Right cardiac atrium (tissue), 5 donors: ENCODE results near the gene LAMB3. TPM values are rescaled to one million over a fixed set of nuclear protein-coding genes. Genes with fewer than 3 reads are reported as not detected.
A peak's percentile ranks its signal among the peaks of the same experiment; 100 is the strongest.

ENCODE experiments used
- ATAC-seq, 2 donors: fragments of 200-7000 bp; cut with Tn5 transposase; one replicate each; pipeline versions ENCODE4 v1.8.0 to v1.9.1; 2020; ENCODE audit warnings: moderate library complexity in 2 of 2, mild to moderate bottlenecking in 1 of 2
- DNase-seq, 3 donors: peaks; one replicate each; pipeline ENCODE4 v3.0.0-alpha.2; 2020
- H3K27ac ChIP-seq: one replicate; pipeline ENCODE4 v1.5.1; 2013; ENCODE audit warnings: mild to moderate bottlenecking, low read length, control low read depth, moderate library complexity
- H3K27me3 ChIP-seq: one replicate; pipeline ENCODE4 v1.6.1; 2013; ENCODE audit not compliant: control insufficient read depth, insufficient read depth
- H3K4me1 ChIP-seq: one replicate; pipeline ENCODE4 v1.6.1; 2013; ENCODE audit warnings: low read length; ENCODE audit not compliant: control insufficient read depth, insufficient read depth
- H3K4me3 ChIP-seq: one replicate; pipeline ENCODE4 v1.5.1; 2013; ENCODE audit warnings: low read length, control low read depth
- H3K9me3 ChIP-seq: one replicate; pipeline ENCODE4 v1.6.1; 2013; ENCODE audit warnings: low read length; ENCODE audit not compliant: control insufficient read depth
- WGBS: extraction: QIAGEN DNeasy Blood & Tissue Kit; methylation state at CpG from one replicate; pipeline ENCODE4 v1.1.7; 2013; 5-methylcytosine and 5-hydroxymethylcytosine counted together
- intact Hi-C, 4 donors: fragments of 100-400 bp; cut with DNase I; formaldehyde crosslinking; loops; one replicate each; pipeline versions ENCODE4 v1.11.0 to v1.14.0; 2022 to 2023
- polyA plus RNA-seq: library from polyadenylated mRNA; stranded (reverse); fragments of 200-250 nt; gene quantifications from one replicate; pipeline ENCODE4 v1.2.3, GENCODE V29; 2013
- total RNA-seq, 4 donors: library from RNA; stranded (reverse); fragmentation: NEBNext Ultra II Directional; extraction: Animal tissue kit (Norgen Biotek cat#: 25700); gene quantifications; one replicate each; pipeline ENCODE4 v1.2.1, GENCODE V29; 2021
- donor health status: healthy with polysubstance abuse.
- donor health status: DM: no; HTN: yes; CAD: no.
- donor health status: DM: no; HTN: no; CAD: no.
- donor health status: DM: no; HTN: yes; CAD: no; lungs with severe emphysema.
- donor health status: DM: yes; HTN: yes; CAD: no.

Gene LAMB3
- total and polyA plus RNA-seq, 5 donors, result 3.0 to 13.7 (median 9.3) TPM

DNA sequence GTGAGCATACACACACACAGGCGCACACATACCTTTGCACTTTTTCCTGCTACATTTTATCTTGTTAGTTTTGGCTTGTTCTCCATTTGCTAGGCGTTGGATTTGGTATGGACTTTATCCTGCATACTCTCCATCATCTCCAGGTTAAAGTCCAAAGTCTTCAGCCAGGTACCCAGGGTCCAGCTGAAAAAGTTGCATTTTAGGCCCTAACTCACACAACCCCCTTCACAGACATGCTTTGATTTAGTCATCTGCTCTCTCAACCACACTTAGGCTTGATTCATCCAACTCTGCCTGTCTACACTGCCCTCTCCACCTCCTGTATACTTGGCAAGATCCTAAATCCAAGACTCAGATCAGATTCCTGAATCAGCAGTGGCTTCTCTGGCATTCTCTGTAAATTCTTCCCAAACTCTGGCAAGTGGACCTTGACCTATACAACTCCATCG lies 10.7 kb upstream of the LAMB3 start:
- no peak for ATAC-seq

GRCh38 chr1:209661071-209661470 lies 8.8 kb upstream of the LAMB3 start:
- Histone ChIP-seq H3K4me1 (no peaks in the 10 kb centered on the region), H3K4me3 (no peak overlapping the region), H3K27ac (no peak overlapping the region), H3K27me3 (no peaks in the 10 kb centered on the region), H3K9me3 (no peaks in the 10 kb centered on the region)
- DNase-seq (no peak), ATAC-seq (no peak)
- 79% methylated on average over 1 of the region's 1 CpG for WGBS
- intact Hi-C loops, result no loop called here

More for the DNA sequence above, 10.7 kb upstream of the LAMB3 start:
- H3K4me1 ChIP-seq, result no peaks in the 10 kb centered on the region
- H3K9me3 ChIP-seq, result no peaks in the 10 kb centered on the region
- no peak overlapping the region for H3K27ac ChIP-seq
- DNase-seq, result no peak
- H3K4me3 ChIP-seq, result no peak overlapping the region
- WGBS, result 92% methylated on average over 3 of the region's 3 CpGs
- intact Hi-C loops, result no loop called here
- H3K27me3 ChIP-seq, result no peaks in the 10 kb centered on the region

GRCh38 chr1:209659909-209660308 lies 7.7 kb upstream of the LAMB3 start:
- no peaks in the 10 kb centered on the region for H3K9me3 ChIP-seq
- ATAC-seq, result peak in 1 of 2 donors; percentile 22
- WGBS, result 52% methylated on average over 5 of the region's 5 CpGs

DNA sequence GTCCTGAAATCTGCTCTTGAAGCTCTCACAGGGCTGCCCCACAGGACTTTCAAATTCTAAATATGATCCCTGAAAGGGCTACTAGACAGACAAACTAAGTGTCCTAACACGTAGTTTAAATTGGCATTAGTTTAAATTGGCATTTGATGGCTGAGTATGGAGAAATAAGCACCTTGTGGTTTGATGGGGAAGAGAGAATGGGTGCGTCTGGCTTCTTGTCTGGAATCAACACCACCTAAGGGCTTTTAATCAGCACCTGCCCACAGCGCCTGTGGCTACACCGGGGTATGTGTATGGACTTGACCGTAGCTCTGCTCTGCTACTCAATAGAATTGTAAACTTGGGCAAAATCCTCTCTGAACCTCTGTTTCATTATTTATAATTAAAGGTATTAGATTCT lies 5.7 kb upstream of the LAMB3 start:
- H3K9me3 ChIP-seq, result no peaks in the 10 kb centered on the region
- H3K27me3 ChIP-seq, result no peaks in the 10 kb centered on the region
- DNase-seq, result no peak
- no peak overlapping the region for H3K27ac ChIP-seq
- intact Hi-C loops, result no loop called here
- H3K4me1 ChIP-seq, result peaks cover 4% of the 10 kb centered on the region
- ATAC-seq, result no peak
- 96% methylated on average over 5 of the region's 5 CpGs for WGBS
- no peak overlapping the region for H3K4me3 ChIP-seq

More at GRCh38 chr1:209659909-209660308, 7.7 kb upstream of the LAMB3 start:
- Histone ChIP-seq H3K4me3 (no peak overlapping the region), H3K27me3 (no peaks in the 10 kb centered on the region), H3K27ac (no peak overlapping the region), H3K4me1 (no peaks in the 10 kb centered on the region)
- intact Hi-C loops, result no loop called here
- no peak for DNase-seq

- H3K9me3 ChIP-seq, result no peaks in the 10 kb centered on the region
- H3K27me3 ChIP-seq, result no peaks in the 10 kb centered on the region
- WGBS, result 79% methylated on average over 9 of the region's 9 CpGs
- intact Hi-C loops, result no loop called here
- no peak overlapping the region for H3K4me3 ChIP-seq
- peaks cover 5% of the 10 kb centered on the region for H3K4me1 ChIP-seq
- ATAC-seq (no peak), DNase-seq (peak in 1 of 3 donors; percentile 51)
- no peak overlapping the region for H3K27ac ChIP-seq
Measured at GRCh38 chr1:209657140-209657879, 5.1 kb upstream of the LAMB3 start.

GRCh38 chr1:209655411-209656231 lies 3.4 kb upstream of the LAMB3 start:
- 89% methylated on average over 9 of the region's 9 CpGs for WGBS
- Histone ChIP-seq H3K4me1 (peaks cover 15% of the 10 kb centered on the region), H3K27me3 (no peaks in the 10 kb centered on the region), H3K4me3 (no peak overlapping the region), H3K27ac (no peak overlapping the region), H3K9me3 (no peaks in the 10 kb centered on the region)
- intact Hi-C loops, result no loop called here
- ATAC-seq (no peak), DNase-seq (no peak)

DNA sequence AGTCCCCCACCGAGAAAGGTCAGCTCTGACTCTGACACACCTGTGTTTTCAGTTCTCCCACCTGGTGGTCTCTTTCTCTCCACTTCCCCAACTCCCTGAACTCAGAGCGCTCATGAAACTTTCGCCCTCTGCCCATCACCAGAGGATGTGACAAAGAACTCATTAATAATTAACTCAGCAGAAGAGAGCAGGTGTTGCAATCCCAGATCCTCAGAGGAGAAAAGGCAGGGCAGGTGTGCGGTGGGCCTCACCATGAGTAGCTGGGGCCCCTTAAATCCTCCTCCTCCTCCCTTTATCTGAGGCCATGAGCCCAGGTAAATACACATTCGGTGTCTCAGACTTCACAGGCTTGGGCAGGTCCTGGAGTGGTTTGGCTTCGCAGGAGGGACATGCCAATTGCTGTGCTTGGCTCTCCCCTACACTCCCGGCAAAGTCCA lies 1.7 kb upstream of the LAMB3 start:
- 96% methylated on average over 7 of the region's 7 CpGs for WGBS
- intact Hi-C loops, result no loop called here

GRCh38 chr1:209652873-209653401 lies 712 bp upstream of the LAMB3 start:
- peaks cover 18% of the 10 kb centered on the region for H3K4me1 ChIP-seq
- WGBS, result 58% methylated on average over 3 of the region's 3 CpGs
- no peaks in the 10 kb centered on the region for H3K27me3 ChIP-seq
- H3K9me3 ChIP-seq, result no peaks in the 10 kb centered on the region
- DNase-seq (peak; percentile 84 to 93 (median 90)), ATAC-seq (peak; percentile 10 to 17)
- intact Hi-C loops, result no loop called here
- no peak overlapping the region for H3K4me3 ChIP-seq
- H3K27ac ChIP-seq, result peak overlapping the region; percentile 7

More for the DNA sequence above, 1.7 kb upstream of the LAMB3 start:
- Histone ChIP-seq H3K9me3 (no peaks in the 10 kb centered on the region), H3K27me3 (no peaks in the 10 kb centered on the region), H3K27ac (no peak overlapping the region), H3K4me3 (no peak overlapping the region), H3K4me1 (peaks cover 18% of the 10 kb centered on the region)
- ATAC-seq (no peak), DNase-seq (no peak)

- 38% methylated on average over 5 of the region's 5 CpGs for WGBS
Measured at GRCh38 chr1:209651138-209651587, 1.1 kb downstream of the LAMB3 start.

DNA sequence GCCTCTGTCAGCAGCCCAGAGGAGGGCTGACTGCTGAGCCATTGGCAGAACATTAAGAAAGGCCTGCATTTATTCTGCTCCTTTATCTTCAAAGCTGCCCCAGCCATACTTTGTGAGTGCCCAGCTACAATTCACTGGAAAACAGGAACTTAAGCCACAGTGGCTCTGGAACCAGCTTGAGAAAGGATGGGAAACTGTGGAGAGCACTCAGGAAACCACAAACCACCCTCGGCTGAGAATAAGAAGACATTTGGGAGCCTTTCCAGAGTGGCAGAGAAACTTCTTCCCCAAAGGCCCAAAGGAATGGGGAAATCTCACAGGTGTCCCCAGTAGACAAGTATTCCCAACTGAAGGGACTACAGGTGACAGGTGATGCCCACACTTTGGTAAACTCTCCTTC lies 1.8 kb downstream of the LAMB3 start:
- ATAC-seq (no peak), DNase-seq (no peak)
- no peak overlapping the region for H3K27ac ChIP-seq
- no peaks in the 10 kb centered on the region for H3K27me3 ChIP-seq
- 77% methylated on average over 1 of the region's 1 CpG for WGBS
- intact Hi-C loops, result no loop called here
- no peak overlapping the region for H3K4me3 ChIP-seq
- H3K4me1 ChIP-seq, result peaks cover 38% of the 10 kb centered on the region
- no peaks in the 10 kb centered on the region for H3K9me3 ChIP-seq

More at GRCh38 chr1:209651138-209651587, 1.1 kb downstream of the LAMB3 start:
- H3K27ac ChIP-seq, result no peak overlapping the region
- intact Hi-C loops, result no loop called here
- no peaks in the 10 kb centered on the region for H3K9me3 ChIP-seq
- ATAC-seq (peak; percentile 77 to 83), DNase-seq (peak; percentile 85 to 88 (median 87))
- no peaks in the 10 kb centered on the region for H3K27me3 ChIP-seq
- H3K4me3 ChIP-seq, result no peak overlapping the region
- peaks cover 33% of the 10 kb centered on the region for H3K4me1 ChIP-seq
